Naive thymus-derived CD4-positive, alpha-beta T cell (primary cell): ENCODE data around the gene NBEAL2. TPM values are rescaled to one million over a fixed set of nuclear protein-coding genes. Genes with fewer than 3 reads are reported as not detected.

Source experiments
- ATAC-seq: fragments of 150-1000 bp; cut with Tn5 transposase; 2 replicates; pipeline ENCODE4 v1.10.0; 2021; ENCODE audit warnings: mild to moderate bottlenecking, moderate library complexity
- CTCF ChIA-PET: fragments of 350-600 bp; sonication (Branson Sonifier 250); formaldehyde crosslinking; loops from one replicate; lab custom pipeline; 2021; ENCODE audit warnings: antibody characterized with exemption; lab: Charles Lee
- POLR2A ChIA-PET: fragments of 350-600 bp; sonication (Branson Sonifier 250); formaldehyde crosslinking; loops from one replicate; lab custom pipeline; 2021; ENCODE audit warnings: antibody characterized with exemption, inconsistent platforms; lab: Charles Lee
- DNase-seq, 9 donors: peaks; one replicate each; pipeline versions ENCODE4 v3.0.0 to v3.0.0-alpha.2; 2020 to 2022; ENCODE audit warnings: mixed read lengths in 1 of 9
- H3K27ac ChIP-seq: one replicate; pipeline ENCODE4 v1.7.0; 2013; ENCODE audit warnings: mild to moderate bottlenecking, low read depth, low read length, moderate library complexity
- H3K27me3 ChIP-seq, 2 donors: one replicate each; pipeline ENCODE4 v1.7.0; 2013; ENCODE audit warnings: low read length in 2 of 2, mild to moderate bottlenecking in 2 of 2, moderate library complexity in 2 of 2; ENCODE audit not compliant: control insufficient read depth in 2 of 2, insufficient read depth in 2 of 2
- H3K36me3 ChIP-seq, 3 experiments: 1 replicate in 2 of 3; 2 replicates in 1 of 3; pipeline ENCODE4 v1.7.0; 2013; ENCODE audit warnings: low read length in 3 of 3, mild to moderate bottlenecking in 3 of 3, moderate library complexity in 1 of 3; ENCODE audit not compliant: insufficient read depth in 3 of 3, control insufficient read depth in 2 of 3
- H3K4me1 ChIP-seq, 2 donors: one replicate each; pipeline ENCODE4 v1.7.0; 2013; ENCODE audit warnings: low read length in 2 of 2, mild to moderate bottlenecking in 2 of 2, moderate library complexity in 1 of 2; ENCODE audit not compliant: control insufficient read depth in 2 of 2, insufficient read depth in 2 of 2
- H3K4me3 ChIP-seq: 2 replicates; pipeline ENCODE4 v1.7.0; 2013; ENCODE audit warnings: mild to moderate bottlenecking, low read length
- H3K9me3 ChIP-seq, 3 experiments: 1 replicate in 2 of 3; 2 replicates in 1 of 3; pipeline ENCODE4 v1.7.0; 2013; ENCODE audit warnings: low read length in 3 of 3; ENCODE audit not compliant: control insufficient read depth in 2 of 3
- H3K27ac Mint-ChIP-seq, 9 donors: one replicate each; pipeline ENCODE4 v1.8.0; 2020 to 2022; ENCODE audit warnings: mixed read lengths in 9 of 9, mild to moderate bottlenecking in 8 of 9, moderate library complexity in 5 of 9, inconsistent platforms in 2 of 9
- H3K27me3 Mint-ChIP-seq, 5 donors: one replicate each; pipeline ENCODE4 v1.8.0; 2021 to 2022; ENCODE audit warnings: mixed read lengths in 5 of 5, mild to moderate bottlenecking in 1 of 5
- H3K36me3 Mint-ChIP-seq, 5 donors: one replicate each; pipeline ENCODE4 v1.8.0; 2020 to 2022; ENCODE audit warnings: mixed read lengths in 5 of 5, mild to moderate bottlenecking in 3 of 5, inconsistent platforms in 1 of 5
- H3K4me1 Mint-ChIP-seq, 7 donors: one replicate each; pipeline ENCODE4 v1.8.0; 2020 to 2022; ENCODE audit warnings: mixed read lengths in 7 of 7, mild to moderate bottlenecking in 3 of 7, inconsistent platforms in 1 of 7
- H3K4me3 Mint-ChIP-seq, 10 donors: one replicate each; pipeline ENCODE4 v1.8.0; 2020 to 2022; ENCODE audit warnings: mild to moderate bottlenecking in 10 of 10, mixed read lengths in 10 of 10, moderate library complexity in 6 of 10, inconsistent platforms in 2 of 10
- H3K9me3 Mint-ChIP-seq, 11 donors: one replicate each; pipeline ENCODE4 v1.8.0; 2020 to 2022; ENCODE audit warnings: mixed read lengths in 11 of 11, mild to moderate bottlenecking in 4 of 11, inconsistent platforms in 1 of 11, moderate library complexity in 1 of 11
- intact Hi-C, 2 donors: fragments of 100-400 bp; cut with micrococcal nuclease; formaldehyde crosslinking; loops; one replicate each; pipeline ENCODE4 v1.15.1; 2023
- polyA plus RNA-seq, 2 donors: library from polyadenylated mRNA; unstranded; fragments of 300-500 nt; fragmentation: Illumina TruSeq; gene quantifications; one replicate each; pipeline ENCODE4 v1.2.3, GENCODE V29; 2021
- total RNA-seq, 6 experiments: library from RNA in 5 of 6; stranded (reverse) in 5 of 6; gene quantifications; 1 replicate in 5 of 6; 2 replicates in 1 of 6; pipeline ENCODE4 v1.2.3 and lab custom pipeline; 2021 to 2026

Gene NBEAL2
- total and polyA plus RNA-seq, 7 experiments from 2014 or later = 1.7 to 289 (median 50.4) TPM

- Histone ChIP-seq H3K27me3 (no peaks in the 10 kb centered on the region), H3K4me1 (peaks cover 29 to 62% of the 10 kb centered on the region in 2 donors), H3K4me3 (no peak overlapping the region), H3K27ac (no peak overlapping the region), H3K36me3 (peaks cover 0 to 30% (median 0%) of the 10 kb centered on the region in 3 experiments), H3K9me3 (no peaks in the 10 kb centered on the region)
- ChIA-PET CTCF (interaction anchor here (1.5 kb wide), 1 partner anchor 10 kb away, joined by 5 read pairs; the partner anchor contains the start of gene NBEAL2), POLR2A (interaction anchor here (1.0 to 1.1 kb wide), 2 partner anchors 11 to 19 kb away, joined by 3 read pairs; partner anchors contain the start of gene NBEAL2)
- intact Hi-C loops = no loop called here
- peaks cover 0 to 24% (median 11%) of the 10 kb centered on the region in 5 donors for H3K36me3 Mint-ChIP-seq
- H3K27me3 Mint-ChIP-seq = no peaks in the 10 kb centered on the region
- ATAC-seq = no peak
- H3K4me1 Mint-ChIP-seq = peaks cover 68 to 89% (median 79%) of the 10 kb centered on the region in 7 donors
- H3K27ac Mint-ChIP-seq = peak overlapping the region in 3 of 9 donors; percentile 15 to 67 (median 59)
- peak overlapping the region in 3 of 10 donors; percentile 13 to 55 (median 42) for H3K4me3 Mint-ChIP-seq
- H3K9me3 Mint-ChIP-seq = no peaks in the 10 kb centered on the region
- no peak for DNase-seq
Measured at GRCh38 chr3:46968783-46969428, 10.6 kb upstream of the NBEAL2 start.

- H3K9me3 ChIP-seq = no peaks in the 10 kb centered on the region
- H3K4me1 Mint-ChIP-seq = peaks cover 78 to 96% (median 89%) of the 10 kb centered on the region in 7 donors
- ATAC-seq (no peak), DNase-seq (no peak)
- ChIA-PET CTCF (interaction anchor here (1.5 kb wide), 1 partner anchor 8 kb away, joined by 5 read pairs; the partner anchor contains the start of gene NBEAL2), POLR2A (interaction anchor here (1.1 kb wide), 1 partner anchor 35 kb away, joined by 3 read pairs; no protein-coding TSS in a partner anchor)
- no peaks in the 10 kb centered on the region for H3K9me3 Mint-ChIP-seq
- no peaks in the 10 kb centered on the region for H3K27me3 Mint-ChIP-seq
- peaks cover 0 to 31% (median 7%) of the 10 kb centered on the region in 5 donors for H3K36me3 Mint-ChIP-seq
- peaks cover 45 to 67% of the 10 kb centered on the region in 2 donors for H3K4me1 ChIP-seq
- peak overlapping the region in 3 of 9 donors; percentile 17 to 63 (median 58) for H3K27ac Mint-ChIP-seq
- H3K4me3 Mint-ChIP-seq = peak overlapping the region in 9 of 10 donors; percentile 30 to 82 (median 66)
- intact Hi-C loops = loop anchor here (10.0 kb wide), 4 partner anchors 814 to 1944 kb away; partner anchors contain the start of genes ARIH2 (in 1 of the 2), ATRIP (in 1 of the 2), CCDC51 (in 1 of the 2) and FYCO1 (in 1 of the 2)
- H3K27ac ChIP-seq = no peak overlapping the region
- H3K27me3 ChIP-seq = no peaks in the 10 kb centered on the region
- no peak overlapping the region for H3K4me3 ChIP-seq
- H3K36me3 ChIP-seq = peaks cover 0 to 30% (median 0%) of the 10 kb centered on the region in 3 experiments
Measured at GRCh38 chr3:46970391-46971091, 8.9 kb upstream of the NBEAL2 start.

- Mint-ChIP-seq H3K4me3 (peak overlapping the region in 9 of 10 donors; percentile 64 to 82 (median 69)), H3K9me3 (no peaks in the 10 kb centered on the region), H3K4me1 (peaks cover 75 to 94% (median 84%) of the 10 kb centered on the region in 7 donors), H3K27me3 (no peaks in the 10 kb centered on the region), H3K36me3 (peaks cover 0 to 29% (median 3%) of the 10 kb centered on the region in 5 donors), H3K27ac (peak overlapping the region in 6 of 9 donors; percentile 44 to 87 (median 72))
- Histone ChIP-seq H3K36me3 (peaks cover 0 to 24% (median 0%) of the 10 kb centered on the region in 3 experiments), H3K4me1 (peaks cover 45 to 63% of the 10 kb centered on the region in 2 donors), H3K4me3 (no peak overlapping the region), H3K27me3 (no peaks in the 10 kb centered on the region), H3K27ac (no peak overlapping the region), H3K9me3 (no peaks in the 10 kb centered on the region)
- ATAC-seq (no peak), DNase-seq (no peak)
- intact Hi-C loops = loop anchor here (10.0 kb wide), 4 partner anchors 814 to 1944 kb away; partner anchors contain the start of genes ARIH2 (in 1 of the 2), ATRIP (in 1 of the 2), CCDC51 (in 1 of the 2) and FYCO1 (in 1 of the 2)
- ChIA-PET POLR2A (interaction anchor here (1.1 kb wide), 1 partner anchor 34 kb away, joined by 3 read pairs; no protein-coding TSS in a partner anchor), CTCF (no interaction called here)
Measured at GRCh38 chr3:46971151-46971550, 8.3 kb upstream of the NBEAL2 start.

- ChIA-PET POLR2A (no interaction called here), CTCF (no interaction called here)
- Mint-ChIP-seq H3K36me3 (peaks cover 0 to 31% (median 5%) of the 10 kb centered on the region in 5 donors), H3K9me3 (peaks cover 0 to 5% (median 0%) of the 10 kb centered on the region in 11 donors), H3K27ac (peak overlapping the region; percentile 2 to 87 (median 63)), H3K4me3 (peak overlapping the region; percentile 64 to 82 (median 69)), H3K27me3 (no peaks in the 10 kb centered on the region), H3K4me1 (peaks cover 73 to 94% (median 84%) of the 10 kb centered on the region in 7 donors)
- Histone ChIP-seq H3K27ac (no peak overlapping the region), H3K4me1 (peaks cover 45 to 57% of the 10 kb centered on the region in 2 donors), H3K27me3 (no peaks in the 10 kb centered on the region), H3K9me3 (no peaks in the 10 kb centered on the region), H3K36me3 (peaks cover 0 to 27% (median 0%) of the 10 kb centered on the region in 3 experiments), H3K4me3 (no peak overlapping the region)
- DNase-seq (no peak), ATAC-seq (no peak)
- intact Hi-C loops = loop anchor here (10.0 kb wide), 4 partner anchors 813 to 1943 kb away; partner anchors contain the start of genes ARIH2 (in 1 of the 2), ATRIP (in 1 of the 2), CCDC51 (in 1 of the 2) and FYCO1 (in 1 of the 2)
Measured at GRCh38 chr3:46971742-46972141, 7.7 kb upstream of the NBEAL2 start.

GRCh38 chr3:46972396-46972795, 7.1 kb upstream of the NBEAL2 start:
- Histone ChIP-seq H3K9me3 (no peaks in the 10 kb centered on the region), H3K4me3 (no peak overlapping the region), H3K36me3 (peaks cover 0 to 25% (median 0%) of the 10 kb centered on the region in 3 experiments), H3K27ac (no peak overlapping the region), H3K27me3 (no peaks in the 10 kb centered on the region), H3K4me1 (peaks cover 46 to 58% of the 10 kb centered on the region in 2 donors)
- DNase-seq (no peak), ATAC-seq (no peak)
- Mint-ChIP-seq H3K36me3 (peaks cover 0 to 31% (median 5%) of the 10 kb centered on the region in 5 donors), H3K9me3 (peaks cover 0 to 5% (median 0%) of the 10 kb centered on the region in 11 donors), H3K27ac (peak overlapping the region in 5 of 9 donors; percentile 17 to 83 (median 68)), H3K4me1 (peaks cover 67 to 94% (median 83%) of the 10 kb centered on the region in 7 donors), H3K27me3 (no peaks in the 10 kb centered on the region), H3K4me3 (peak overlapping the region; percentile 41 to 71 (median 62))
- intact Hi-C loops = loop anchor here (10.0 kb wide), 4 partner anchors 812 to 1942 kb away; partner anchors contain the start of genes ARIH2 (in 1 of the 2), ATRIP (in 1 of the 2), CCDC51 (in 1 of the 2) and FYCO1 (in 1 of the 2)
- POLR2A ChIA-PET = no interaction called here
- CTCF ChIA-PET = no interaction called here
